Measurements from ENCODE around the gene CXorf58.
"Not testable (repeated sequence)": the region's sequence is repeated elsewhere in the genome, so short reads cannot be mapped to it uniquely, and the experiment has no call there.

The CXorf58 gene

GRCh38 chrX:23952984-23953907, 45.4 kb downstream of the CXorf58 start:
- no peak for DNase-seq

- DNase-seq, result no peak
Measured at GRCh38 chrX:23953908-23954269, 46.1 kb downstream of the CXorf58 start.

DNA sequence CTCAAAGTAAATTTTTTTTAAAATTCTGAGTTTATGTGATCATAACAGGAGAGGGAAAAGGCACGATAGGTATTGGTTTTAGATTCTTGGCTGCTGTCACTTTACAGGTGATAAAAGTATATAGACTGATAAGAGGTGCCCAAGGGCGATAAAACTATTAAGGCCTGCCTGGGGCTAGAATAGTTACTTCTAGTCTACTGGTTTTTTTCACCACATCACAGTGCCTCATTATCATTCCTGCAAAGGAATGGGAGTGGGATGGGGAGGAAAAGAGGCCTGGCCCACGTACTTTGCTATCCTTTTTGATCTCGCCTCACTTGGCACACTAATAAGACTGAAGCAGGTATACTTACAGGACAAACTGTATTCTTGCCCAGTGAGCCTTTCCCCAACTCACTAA, 46.6 kb downstream of the CXorf58 start:
- DNase-seq, result no peak

- no peak for DNase-seq
Measured at GRCh38 chrX:23959781-23960180, 52.0 kb downstream of the CXorf58 start.

DNA sequence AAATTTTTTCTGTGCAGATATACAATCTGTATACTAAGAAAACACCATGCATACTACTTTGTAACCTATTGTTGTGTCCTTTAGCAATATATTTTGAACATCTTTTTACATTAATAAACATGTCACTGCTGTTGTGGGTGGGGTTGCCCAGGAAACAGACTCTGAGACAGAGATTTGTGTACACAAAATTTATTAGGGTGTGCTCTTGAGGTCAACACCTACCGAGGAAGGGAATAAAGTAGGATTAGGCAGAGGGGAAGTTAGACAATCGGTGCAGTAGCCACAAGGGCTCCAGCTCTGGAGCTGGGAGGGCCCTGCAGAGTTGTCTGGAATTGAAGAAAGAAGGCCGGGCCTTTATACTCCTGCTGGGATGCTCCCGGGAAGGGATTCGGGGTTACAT, 56.4 kb downstream of the CXorf58 start:
- no peak for DNase-seq

DNA sequence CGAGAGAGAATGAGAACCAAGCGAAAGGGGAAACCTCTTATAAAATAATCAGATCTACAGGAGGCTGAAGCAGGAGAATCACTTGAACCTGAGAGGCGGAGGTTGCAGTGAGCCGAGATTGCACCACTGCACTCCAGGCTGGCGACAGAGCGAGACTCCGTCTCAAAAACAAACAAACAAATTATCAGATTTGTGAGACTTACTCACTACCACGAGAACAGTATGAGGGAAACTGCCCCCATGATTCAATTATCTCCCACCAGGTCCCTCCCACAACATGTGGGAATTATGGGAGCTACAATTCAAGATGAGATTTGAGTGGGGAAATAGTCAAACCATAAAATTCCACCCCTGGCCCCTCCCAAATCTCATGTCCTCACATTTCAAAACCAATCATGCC, 57.8 kb downstream of the CXorf58 start:
- not testable (repeated sequence) for DNase-seq

DNA sequence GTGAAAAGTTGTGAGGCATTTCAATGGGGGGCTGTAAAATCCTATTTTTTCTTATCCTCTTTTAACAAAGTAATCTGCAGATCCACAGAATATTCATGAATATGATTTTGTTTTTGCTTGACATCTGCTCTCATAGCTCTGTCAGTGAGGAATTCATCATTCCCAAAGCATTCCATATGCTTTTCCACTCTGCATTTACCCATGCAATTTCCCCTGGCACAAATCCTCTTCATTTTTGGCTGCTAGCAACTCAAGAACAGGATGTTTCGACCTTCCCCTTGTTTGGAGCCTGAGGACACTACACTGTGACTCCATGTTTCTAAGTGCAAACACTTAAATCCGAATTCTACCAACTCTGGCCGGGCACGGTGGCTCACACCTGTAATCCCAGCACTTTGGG, 70.7 kb downstream of the CXorf58 start:
- DNase-seq, result peak; percentile 16

GRCh38 chrX:23980011-23980441, 72.2 kb downstream of the CXorf58 start:
- no peak for DNase-seq

GRCh38 chrX:23981222-23981621, 73.4 kb downstream of the CXorf58 start:
- no peak for DNase-seq

DNA sequence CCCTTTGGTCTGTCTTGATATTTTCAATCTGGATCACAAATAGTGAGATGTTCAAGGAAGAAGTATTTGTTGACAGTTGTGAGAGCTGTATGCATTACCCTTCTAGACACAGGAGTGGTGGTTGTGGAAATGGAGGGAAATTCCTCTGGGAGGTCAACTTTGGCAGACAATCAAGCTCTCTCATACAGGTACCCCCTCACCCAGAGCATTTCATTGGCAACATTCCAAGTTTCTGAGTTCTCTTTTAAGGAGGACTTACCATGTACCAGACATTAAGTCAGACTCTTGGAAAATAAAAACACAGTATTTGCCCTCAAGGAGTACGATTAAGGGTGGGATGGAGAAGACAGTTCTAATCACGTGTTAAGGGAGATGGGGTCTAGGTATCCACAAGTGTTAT, 73.9 kb downstream of the CXorf58 start:
- DNase-seq, result no peak

GRCh38 chrX:23982891-23983290, 75.1 kb downstream of the CXorf58 start:
- no peak for DNase-seq

Data from fibroblast of skin of back (primary cell).